Measurements from ENCODE around the gene NPC1L1. TPM values are rescaled to one million over a fixed set of nuclear protein-coding genes. Genes with fewer than 3 reads are reported as not detected.
A peak's percentile ranks its signal among the peaks of the same experiment; 100 is the strongest.

Gene NPC1L1
- total RNA-seq, 1 donor: not detected

- Histone ChIP-seq H3K79me2 (ENCODE audit: insufficient read depth, low read length) (peaks cover 50% of the 10 kb centered on the region), H3K36me3 (ENCODE audit: insufficient read depth, low read length) (peaks cover 40% of the 10 kb centered on the region), H3K9me3 (ENCODE audit: low read depth, low read length) (no peaks in the 10 kb centered on the region), H4K20me1 (ENCODE audit: insufficient read depth, low read length) (peaks cover 7% of the 10 kb centered on the region), H3K4me3 (ENCODE audit: insufficient read depth, low read length) (no peak overlapping the region), H3K27ac (ENCODE audit: low read depth, low read length) (no peak overlapping the region), H2AFZ (ENCODE audit: low read length) (no peak overlapping the region), H3K27me3 (ENCODE audit: insufficient read depth, low read length) (no peaks in the 10 kb centered on the region), H3K4me1 (ENCODE audit: insufficient read depth, low read length) (peaks cover 12% of the 10 kb centered on the region), H3K4me2 (ENCODE audit: insufficient read depth, low read length) (no peak overlapping the region)
- no peak for DNase-seq (ENCODE audit: insufficient read length, low spot score, missing footprints)
- TF ChIP-seq CTCF (IDR thresholded peaks at IDR 0.05; ENCODE audit: extremely low read depth, low read depth, low read length): no peak
Measured at GRCh38 chr7:44477938-44478337, 63.2 kb downstream of the NPC1L1 start.

GRCh38 chr7:44477063-44477830, 63.9 kb downstream of the NPC1L1 start:
- peaks cover 36% of the 10 kb centered on the region for H3K36me3 ChIP-seq (ENCODE audit: insufficient read depth, low read length)
- no peaks in the 10 kb centered on the region for H3K27me3 ChIP-seq (ENCODE audit: insufficient read depth, low read length)
- H3K79me2 ChIP-seq (ENCODE audit: insufficient read depth, low read length): peaks cover 52% of the 10 kb centered on the region
- H3K4me2 ChIP-seq (ENCODE audit: insufficient read depth, low read length): no peak overlapping the region
- H3K4me3 ChIP-seq (ENCODE audit: insufficient read depth, low read length): no peak overlapping the region
- peak overlapping the region; percentile 4 for H3K27ac ChIP-seq (ENCODE audit: low read depth, low read length)
- no peaks in the 10 kb centered on the region for H3K9me3 ChIP-seq (ENCODE audit: low read depth, low read length)
- H3K4me1 ChIP-seq (ENCODE audit: insufficient read depth, low read length): peaks cover 12% of the 10 kb centered on the region
- H2AFZ ChIP-seq (ENCODE audit: low read length): no peak overlapping the region
- H4K20me1 ChIP-seq (ENCODE audit: insufficient read depth, low read length): peaks cover 11% of the 10 kb centered on the region
- peak; percentile 99 for TF ChIP-seq CTCF (IDR thresholded peaks at IDR 0.05; ENCODE audit: extremely low read depth, low read depth, low read length)
- peak; percentile 54 for DNase-seq (ENCODE audit: insufficient read length, low spot score, missing footprints)

GRCh38 chr7:44476313-44476712, 64.8 kb downstream of the NPC1L1 start:
- H3K27me3 ChIP-seq (ENCODE audit: insufficient read depth, low read length): no peaks in the 10 kb centered on the region
- peaks cover 19% of the 10 kb centered on the region for H4K20me1 ChIP-seq (ENCODE audit: insufficient read depth, low read length)
- H3K4me2 ChIP-seq (ENCODE audit: insufficient read depth, low read length): no peak overlapping the region
- no peak overlapping the region for H3K4me3 ChIP-seq (ENCODE audit: insufficient read depth, low read length)
- H3K36me3 ChIP-seq (ENCODE audit: insufficient read depth, low read length): peaks cover 34% of the 10 kb centered on the region
- H3K27ac ChIP-seq (ENCODE audit: low read depth, low read length): no peak overlapping the region
- peaks cover 50% of the 10 kb centered on the region for H3K79me2 ChIP-seq (ENCODE audit: insufficient read depth, low read length)
- no peak overlapping the region for H2AFZ ChIP-seq (ENCODE audit: low read length)
- no peak for TF ChIP-seq CTCF (IDR thresholded peaks at IDR 0.05; ENCODE audit: extremely low read depth, low read depth, low read length)
- no peak for DNase-seq (ENCODE audit: insufficient read length, low spot score, missing footprints)
- H3K4me1 ChIP-seq (ENCODE audit: insufficient read depth, low read length): peaks cover 12% of the 10 kb centered on the region
- no peaks in the 10 kb centered on the region for H3K9me3 ChIP-seq (ENCODE audit: low read depth, low read length)

GRCh38 chr7:44473295-44473694, 67.8 kb downstream of the NPC1L1 start:
- Histone ChIP-seq H3K9me3 (ENCODE audit: low read depth, low read length) (no peaks in the 10 kb centered on the region), H3K79me2 (ENCODE audit: insufficient read depth, low read length) (peaks cover 63% of the 10 kb centered on the region), H3K36me3 (ENCODE audit: insufficient read depth, low read length) (peaks cover 20% of the 10 kb centered on the region), H3K4me2 (ENCODE audit: insufficient read depth, low read length) (no peak overlapping the region), H3K27ac (ENCODE audit: low read depth, low read length) (no peak overlapping the region), H3K27me3 (ENCODE audit: insufficient read depth, low read length) (no peaks in the 10 kb centered on the region), H2AFZ (ENCODE audit: low read length) (no peak overlapping the region), H3K4me3 (ENCODE audit: insufficient read depth, low read length) (no peak overlapping the region), H4K20me1 (ENCODE audit: insufficient read depth, low read length) (peaks cover 31% of the 10 kb centered on the region), H3K4me1 (ENCODE audit: insufficient read depth, low read length) (peaks cover 32% of the 10 kb centered on the region)
- DNase-seq (ENCODE audit: insufficient read length, low spot score, missing footprints): no peak
- no peak for TF ChIP-seq CTCF (IDR thresholded peaks at IDR 0.05; ENCODE audit: extremely low read depth, low read depth, low read length)

Measured in osteoblast (primary cell).